Measurements from ENCODE around the gene OR2Y1.

OR2Y1 gene

DNA sequence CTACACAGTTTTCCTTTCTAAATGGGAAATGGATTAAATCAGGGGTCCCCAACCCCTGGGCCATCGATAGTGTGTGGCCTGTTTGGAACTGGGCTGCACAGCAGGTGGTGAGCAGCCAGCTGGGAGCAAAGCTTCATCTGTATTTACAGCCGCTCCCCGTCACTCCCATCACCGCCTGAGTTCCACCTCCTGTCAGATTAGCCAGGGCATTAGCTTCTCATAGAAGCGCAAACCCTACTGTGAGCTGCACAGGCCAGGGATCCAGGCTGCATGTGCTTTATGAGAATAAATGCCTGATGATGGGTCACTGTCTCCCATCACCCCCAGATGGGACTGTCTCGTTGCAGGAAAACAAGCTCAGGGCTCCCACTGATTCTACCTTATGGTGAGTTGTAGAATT lies 49.3 kb downstream of the OR2Y1 start:
- DNase-seq (ENCODE audit: low read depth), result no peak
- H3K4me3 ChIP-seq (ENCODE audit: low read depth, low read length), result no peak overlapping the region
- TF ChIP-seq, protein P1, sequence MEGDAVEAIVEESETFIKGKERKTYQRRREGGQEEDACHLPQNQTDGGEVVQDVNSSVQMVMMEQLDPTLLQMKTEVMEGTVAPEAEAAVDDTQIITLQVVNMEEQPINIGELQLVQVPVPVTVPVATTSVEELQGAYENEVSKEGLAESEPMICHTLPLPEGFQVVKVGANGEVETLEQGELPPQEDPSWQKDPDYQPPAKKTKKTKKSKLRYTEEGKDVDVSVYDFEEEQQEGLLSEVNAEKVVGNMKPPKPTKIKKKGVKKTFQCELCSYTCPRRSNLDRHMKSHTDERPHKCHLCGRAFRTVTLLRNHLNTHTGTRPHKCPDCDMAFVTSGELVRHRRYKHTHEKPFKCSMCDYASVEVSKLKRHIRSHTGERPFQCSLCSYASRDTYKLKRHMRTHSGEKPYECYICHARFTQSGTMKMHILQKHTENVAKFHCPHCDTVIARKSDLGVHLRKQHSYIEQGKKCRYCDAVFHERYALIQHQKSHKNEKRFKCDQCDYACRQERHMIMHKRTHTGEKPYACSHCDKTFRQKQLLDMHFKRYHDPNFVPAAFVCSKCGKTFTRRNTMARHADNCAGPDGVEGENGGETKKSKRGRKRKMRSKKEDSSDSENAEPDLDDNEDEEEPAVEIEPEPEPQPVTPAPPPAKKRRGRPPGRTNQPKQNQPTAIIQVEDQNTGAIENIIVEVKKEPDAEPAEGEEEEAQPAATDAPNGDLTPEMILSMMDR (IDR thresholded peaks at IDR 0.05; ENCODE audit: low read depth, low read length, missing control alignments), result no peak

- DNase-seq (ENCODE audit: low read depth), result no peak
- no peak overlapping the region for H3K4me3 ChIP-seq (ENCODE audit: low read depth, low read length)
- TF ChIP-seq, protein P1 (IDR thresholded peaks at IDR 0.05; ENCODE audit: low read depth, low read length, missing control alignments), result no peak
These were observed 50.1 kb downstream of the OR2Y1 start for GRCh38 chr5:180689775-180690174.
